NCI-H2081 treated with DMSO at 0.1 percent for 48 hours (cell line): ENCODE measurements around the gene CLNK.

ENCODE experiments used
- DNase-seq: peaks from one replicate; lab custom pipeline; 2025; lab: John Stamatoyannopoulos, UW

CLNK gene

GRCh38 chr4:10456595-10457254 is 227.8 kb downstream of the CLNK start:
- no peak for DNase-seq

- DNase-seq = no peak
Measured at GRCh38 chr4:10456260-10456594, 228.3 kb downstream of the CLNK start.

- DNase-seq = no peak
Measured at GRCh38 chr4:10455133-10455532, 229.4 kb downstream of the CLNK start.

- DNase-seq = no peak
Measured at GRCh38 chr4:10454726-10455125, 229.8 kb downstream of the CLNK start.

- no peak for DNase-seq
Measured at GRCh38 chr4:10454121-10454520, 230.4 kb downstream of the CLNK start.

- DNase-seq = no peak
Measured at GRCh38 chr4:10448991-10449390, 235.6 kb downstream of the CLNK start.

GRCh38 chr4:10442976-10443375 is 241.6 kb downstream of the CLNK start:
- no peak for DNase-seq

GRCh38 chr4:10441512-10441911 is 243.1 kb downstream of the CLNK start:
- no peak for DNase-seq

- DNase-seq = no peak
Measured at GRCh38 chr4:10438924-10439323, 245.6 kb downstream of the CLNK start.

GRCh38 chr4:10437735-10438134 is 246.8 kb downstream of the CLNK start:
- DNase-seq = no peak
